ENCODE measurements around the gene CRYBB3. TPM values are rescaled to one million over a fixed set of nuclear protein-coding genes. Genes with fewer than 3 reads are reported as not detected.

CRYBB3 gene
- total and polyA plus RNA-seq, 2 of the 13 experiments (the other 11 are each of a cell fraction or from before 2014, with no cell fraction given) = 0.18 to 0.28 TPM

- peaks cover under 1% of the 10 kb centered on the region for H3K4me1 ChIP-seq (ENCODE audit: insufficient read depth, low read length)
- H3K9me3 ChIP-seq (ENCODE audit: low read length) = no peaks in the 10 kb centered on the region
- no peaks in the 10 kb centered on the region for H3K27me3 ChIP-seq (ENCODE audit: control insufficient read depth in 1 of 2, insufficient read depth in 2 of 2, low read length in 2 of 2)
- no peak overlapping the region for H3K27ac ChIP-seq (ENCODE audit: extremely low read length, insufficient read depth, low read length)
- no peak for FAIRE-seq
- WGBS (ENCODE audit: low lambda C conversion rate) = 97% methylated on average over 13 of the region's 13 CpGs
- no peak overlapping the region for H3K9ac ChIP-seq (ENCODE audit: insufficient read depth, low read depth, low read length)
- in situ Hi-C loops (cut with HindIII; ENCODE audit: extremely low pct_ligation_motif_present, low pct_unique_long_range_greater_than_20kb) (loop anchor here (25.0 kb wide), 1 partner anchor 240 kb away; the partner anchor contains the start of gene LHFPL7), intact Hi-C loops (cut with micrococcal nuclease; ENCODE audit: unreplicated experiment) (no loop called here)
- ATAC-seq = no peak
- H4K20me1 ChIP-seq (ENCODE audit: insufficient read depth, low read length) = no peaks in the 10 kb centered on the region
- TF ChIP-seq HCFC1 (IDR thresholded peaks at IDR 0.05; ENCODE audit: low read depth, low read length) (no peak), ZBED4 (CRISPR knock-in tag; IDR thresholded peaks at IDR 0.05; ENCODE audit: borderline replicate concordance) (no peak), IRX3 (CRISPR knock-in tag; IDR thresholded peaks at IDR 0.05; ENCODE audit: borderline replicate concordance, low read depth) (no peak), ZSCAN31 (CRISPR knock-in tag; IDR thresholded peaks at IDR 0.05; ENCODE audit: low read depth) (no peak), TERF1 (CRISPR knock-in tag; IDR thresholded peaks at IDR 0.05) (no peak), RFX3 (CRISPR knock-in tag; IDR thresholded peaks at IDR 0.05) (no peak), ZSCAN25 (CRISPR knock-in tag; IDR thresholded peaks at IDR 0.05) (no peak), NR2F6 (IDR thresholded peaks at IDR 0.05) (no peak), NR2F6 (CRISPR knock-in tag; IDR thresholded peaks at IDR 0.05) (no peak), ZNF605 (CRISPR knock-in tag; IDR thresholded peaks at IDR 0.05) (no peak), ZNF563 (CRISPR knock-in tag; IDR thresholded peaks at IDR 0.05) (no peak), TOE1 (CRISPR knock-in tag; IDR thresholded peaks at IDR 0.05) (no peak), ZBTB25 (CRISPR knock-in tag; IDR thresholded peaks at IDR 0.05) (no peak), SNAPC2 (CRISPR knock-in tag; IDR thresholded peaks at IDR 0.05) (no peak), ZBTB38 (CRISPR knock-in tag; IDR thresholded peaks at IDR 0.05) (no peak), DBP (CRISPR knock-in tag; IDR thresholded peaks at IDR 0.05; ENCODE audit: not compliant biosample characterization) (no peak), SP1 (IDR thresholded peaks at IDR 0.05) (no peak), SP1 (CRISPR knock-in tag; IDR thresholded peaks at IDR 0.05) (no peak), MIXL1 (CRISPR knock-in tag; IDR thresholded peaks at IDR 0.05) (no peak)
- no peak overlapping the region for H2AFZ ChIP-seq (ENCODE audit: low read length)
- CTCF ChIA-PET (ENCODE audit: low intra/inter-chr PET ratio, low total read pairs) = no interaction called here
- H3K79me2 ChIP-seq (ENCODE audit: insufficient read depth, low read length) = no peaks in the 10 kb centered on the region
- POLR2A ChIA-PET = no interaction called here
- H3K4me2 ChIP-seq (ENCODE audit: low read depth, low read length) = no peak overlapping the region
- no peak for DNase-seq (ENCODE audit: low spot score)
- peaks cover 24 to 62% of the 10 kb centered on the region in 2 experiments for H3K36me3 ChIP-seq (replicated peaks in 1 of 2; ENCODE audit: control insufficient read depth in 1 of 2, insufficient read depth in 2 of 2, low read length in 2 of 2)
- no peak overlapping the region for H3K4me3 ChIP-seq (replicated peaks in 1 of 3; ENCODE audit: insufficient read depth in 1 of 3, low read depth in 2 of 3, low read length in 3 of 3)
- no TSS peak for BruUV-seq (replicated peaks)
Observed at GRCh38 chr22:25177226-25177625, 22.4 kb upstream of the CRYBB3 start.

Data from HepG2 (cell line).